SK-N-SH (cell line): ENCODE measurements around the gene CCSER1. TPM values are rescaled to one million over a fixed set of nuclear protein-coding genes. Genes with fewer than 3 reads are reported as not detected.

Source experiments
- CTCF ChIA-PET: fragments of 300-600, 350-600 bp; formaldehyde crosslinking; extraction: SDS; loops from one replicate; lab custom pipeline; 2021; lab: Yijun Ruan, JAX
- POLR2A ChIA-PET: fragments of 350-600 bp; sonication (Branson Sonifier 250); formaldehyde crosslinking; extraction: SDS; loops from one replicate; lab custom pipeline; 2020; ENCODE audit warnings: antibody characterized with exemption, inconsistent platforms; lab: Yijun Ruan, JAX
- DNase-seq: peaks from one replicate; pipeline ENCODE4 v3.0.0; 2012
- H2AFZ ChIP-seq: fragments of 200-600 bp; sonication (generic); 2 replicates; pipeline ENCODE4 v1.8.1; 2016; ENCODE audit warnings: antibody characterized with exemption, mild to moderate bottlenecking, low read depth
- H3F3A ChIP-seq: fragments of 200-600 bp; sonication (generic); replicated peaks from 2 replicates; pipeline ENCODE3; 2016; ENCODE audit warnings: antibody characterized with exemption, mild to moderate bottlenecking; ENCODE audit not compliant: insufficient read depth
- H3K27ac ChIP-seq, 2 experiments: fragments of 200-500 bp in 1 of 2; fragments of 200-600 bp in 1 of 2; sonication (Bioruptor generic) in 1 of 2; sonication (generic), shearing (Covaris generic) in 1 of 2; 2 replicates each; pipeline versions ENCODE4 v1.5.1 to v1.6.1; 2014 to 2016; ENCODE audit warnings: low read depth in 2 of 2, inconsistent platforms in 1 of 2, low read length in 1 of 2, mild to moderate bottlenecking in 1 of 2, mixed read lengths in 1 of 2
- H3K27me3 ChIP-seq: fragments of 200-600 bp; sonication (generic), shearing (Covaris generic); 2 replicates; pipeline ENCODE4 v1.6.1; 2016; ENCODE audit warnings: mixed run types; ENCODE audit not compliant: insufficient read depth
- H3K36me3 ChIP-seq, 2 experiments: fragments of 200-500 bp in 1 of 2; fragments of 200-600 bp in 1 of 2; sonication (Bioruptor generic) in 1 of 2; sonication (generic) in 1 of 2; replicated peaks in 1 of 2; 2 replicates each; pipeline versions ENCODE3 to v1.5.1; 2014 to 2016; ENCODE audit warnings: low read length in 1 of 2, mild to moderate bottlenecking in 1 of 2; ENCODE audit not compliant: insufficient read depth in 2 of 2, control insufficient read depth in 1 of 2
- H3K4me1 ChIP-seq, 2 experiments: fragments of 200-500 bp in 1 of 2; fragments of 200-600 bp in 1 of 2; sonication (Bioruptor generic) in 1 of 2; sonication (generic), shearing (Covaris generic) in 1 of 2; 2 replicates each; pipeline versions ENCODE4 v1.5.1 to v1.6.1; 2014 to 2016; ENCODE audit warnings: low read depth in 1 of 2, low read length in 1 of 2, mixed run types in 1 of 2; ENCODE audit not compliant: insufficient read depth in 2 of 2, control insufficient read depth in 1 of 2
- H3K4me2 ChIP-seq: fragments of 200-600 bp; sonication (generic), shearing (Covaris generic); 2 replicates; pipeline ENCODE4 v1.6.1; 2017; ENCODE audit warnings: mixed run types
- H3K4me3 ChIP-seq, 2 experiments: fragments of 200-500 bp in 1 of 2; fragments of 200-600 bp in 1 of 2; sonication (Bioruptor generic) in 1 of 2; sonication (generic), shearing (Covaris generic) in 1 of 2; 2 replicates each; pipeline versions ENCODE4 v1.5.1 to v1.8.1; 2014 to 2016; ENCODE audit warnings: low read depth in 2 of 2, inconsistent platforms in 1 of 2, low read length in 1 of 2, mild to moderate bottlenecking in 1 of 2, mixed read lengths in 1 of 2, moderate library complexity in 1 of 2
- H3K79me2 ChIP-seq: fragments of 200-600 bp; sonication (generic); 2 replicates; pipeline ENCODE4 v1.8.1; 2017; ENCODE audit warnings: mild to moderate bottlenecking; ENCODE audit not compliant: insufficient read depth
- H3K9ac ChIP-seq: fragments of 200-600 bp; sonication (generic); 2 replicates; pipeline ENCODE4 v1.6.1; 2017; ENCODE audit warnings: mixed run types
- H3K9me2 ChIP-seq: fragments of 200-600 bp; sonication (generic); 2 replicates; pipeline ENCODE4 v1.6.1; 2017; ENCODE audit warnings: mixed run types
- H3K9me3 ChIP-seq: fragments of 200-600 bp; sonication (generic); 2 replicates; pipeline ENCODE4 v1.6.1; 2017; ENCODE audit warnings: mixed run types, mild to moderate bottlenecking, moderate library complexity
- H4K20me1 ChIP-seq: fragments of 200-600 bp; sonication (generic); 2 replicates; pipeline ENCODE4 v1.6.1; 2017; ENCODE audit warnings: mild to moderate bottlenecking, mixed run types; ENCODE audit not compliant: insufficient read depth
- CHD2 ChIP-seq: fragments of 150-350 bp; IDR thresholded peaks from 2 replicates; pipeline ENCODE4 v1.6.1; 2018; ENCODE audit warnings: low read length; ENCODE audit not compliant: partially characterized antibody
- EP300 ChIP-seq, 2 experiments: IDR thresholded peaks; 2 replicates each; pipeline versions ENCODE4 v1.4.0 to v1.6.1; 2012; ENCODE audit warnings: borderline replicate concordance in 1 of 2, low read depth in 1 of 2, low read length in 1 of 2
- EZH2phosphoT487 ChIP-seq: fragments of 200-600 bp; sonication (generic); IDR thresholded peaks from 2 replicates; pipeline ENCODE4 v1.6.1; 2017; ENCODE audit warnings: low read depth, mixed run types, mild to moderate bottlenecking, antibody characterized with exemption, moderate library complexity, borderline replicate concordance
- FOSL2 ChIP-seq: IDR thresholded peaks from 2 replicates; pipeline ENCODE4 v1.4.0; 2012; ENCODE audit warnings: low read depth, mild to moderate bottlenecking, moderate library complexity, borderline replicate concordance
- FOXJ3 ChIP-seq: sonication (generic); formaldehyde crosslinking; IDR thresholded peaks from 2 replicates; pipeline ENCODE4 v1.5.1; 2020; ENCODE audit warnings: mild to moderate bottlenecking, missing genetic modification reagents
- FOXM1 ChIP-seq: IDR thresholded peaks from 2 replicates; pipeline ENCODE4 v1.4.0; 2012; ENCODE audit warnings: low read depth, mild to moderate bottlenecking
- GATA2 ChIP-seq: sonication (generic); formaldehyde crosslinking; IDR thresholded peaks from 2 replicates; pipeline ENCODE4 v1.5.0; 2020; ENCODE audit warnings: mild to moderate bottlenecking, missing genetic modification reagents
- IRF3 ChIP-seq: fragments of 150-350 bp; IDR thresholded peaks from 2 replicates; pipeline ENCODE4 v1.6.1; 2016; ENCODE audit warnings: mild to moderate bottlenecking, low read depth, low read length
- JUND ChIP-seq: IDR thresholded peaks from 2 replicates; pipeline ENCODE4 v1.4.0; 2012
- MAX ChIP-seq: IDR thresholded peaks from 2 replicates; pipeline ENCODE4 v1.4.0; 2012; ENCODE audit warnings: low read depth
- NFIC ChIP-seq: IDR thresholded peaks from 2 replicates; pipeline ENCODE4 v1.4.0; 2012; ENCODE audit warnings: borderline replicate concordance
- NRF1 ChIP-seq: IDR thresholded peaks from 2 replicates; pipeline ENCODE4 v1.6.1; 2012; ENCODE audit warnings: low read depth, mild to moderate bottlenecking, low read length
- POLR2AphosphoS5 ChIP-seq: IDR thresholded peaks from 2 replicates; pipeline ENCODE4 v1.6.1; 2012; ENCODE audit warnings: low read depth, low read length
- RAD21 ChIP-seq: IDR thresholded peaks from 2 replicates; pipeline ENCODE4 v1.6.1; 2012; ENCODE audit warnings: mild to moderate bottlenecking, low read length
- RCOR1 ChIP-seq: fragments of 150-350 bp; IDR thresholded peaks from 2 replicates; pipeline ENCODE4 v1.6.1; 2017; ENCODE audit warnings: antibody characterized with exemption, low read length
- REST ChIP-seq: IDR thresholded peaks from 2 replicates; pipeline ENCODE4 v1.6.1; 2012; ENCODE audit warnings: mild to moderate bottlenecking, low read depth, low read length, moderate library complexity
- RFX5 ChIP-seq: IDR thresholded peaks from 2 replicates; pipeline ENCODE4 v1.6.1; 2012; ENCODE audit warnings: mild to moderate bottlenecking, improper control_type of control experiment, low read length
- SMC3 ChIP-seq: IDR thresholded peaks from 2 replicates; pipeline ENCODE4 v1.6.1; 2012; ENCODE audit warnings: low read depth, low read length, improper control_type of control experiment
- TCF12 ChIP-seq: IDR thresholded peaks from 2 replicates; pipeline ENCODE4 v1.4.0; 2012
- ZBTB33 ChIP-seq: IDR thresholded peaks from 2 replicates; pipeline ENCODE4 v1.4.0; 2012; ENCODE audit warnings: low read depth, borderline replicate concordance
- WGBS: methylation state at CpG from one replicate; pipeline ENCODE4 v1.1.6; 2017; ENCODE audit warnings: low lambda C conversion rate; 5-methylcytosine and 5-hydroxymethylcytosine counted together
- polyA plus RNA-seq, 3 experiments: library from polyadenylated mRNA; depleted of rRNA; stranded (reverse); fragments of >200 nt; gene quantifications; 2 replicates each; pipeline ENCODE4 v1.2.3, GENCODE V29; 2012

Gene CCSER1
- polyA plus RNA-seq, 1 of the 3 experiments (the other 2 are of a cell fraction) = 0.05 TPM

DNA sequence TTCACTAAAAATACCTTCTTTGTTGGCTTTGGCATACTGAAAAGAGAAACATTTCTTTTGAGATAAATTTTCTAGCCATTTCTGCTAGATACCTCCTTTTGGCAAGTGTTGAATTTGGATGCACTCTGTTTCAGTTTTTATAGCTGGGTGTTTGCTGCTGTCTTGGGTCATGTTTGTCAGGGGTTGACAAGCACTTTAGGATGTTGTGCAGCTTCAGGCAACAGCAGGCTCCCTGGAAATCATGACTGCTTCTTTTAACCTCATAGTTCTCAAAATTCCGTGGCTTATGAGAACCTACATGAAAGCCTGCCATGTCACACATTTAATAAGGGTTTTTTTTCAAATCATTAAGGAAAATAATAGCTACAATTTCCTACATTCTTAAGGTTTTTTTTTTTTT is 36.7 kb downstream of the CCSER1 start:
- no peaks in the 10 kb centered on the region for H3K9me2 ChIP-seq
- no peak overlapping the region for H3K27ac ChIP-seq
- TF ChIP-seq RAD21 (no peak), FOSL2 (no peak), CHD2 (no peak), EP300 (IDR thresholded peaks at IDR 0.05; ENCODE audit: borderline replicate concordance in 1 of 2, low read depth in 1 of 2, low read length in 1 of 2) (no peak), ZBTB33 (no peak), SMC3 (no peak), GATA2 (CRISPR knock-in tag) (no peak), MAX (no peak), NFIC (no peak), EZH2phosphoT487 (no peak), IRF3 (no peak), TCF12 (no peak), FOXM1 (no peak), JUND (no peak), POLR2AphosphoS5 (no peak), RFX5 (no peak), REST (no peak), FOXJ3 (no peak), RCOR1 (no peak), NRF1 (no peak)
- no peak overlapping the region for H3K4me2 ChIP-seq
- no peaks in the 10 kb centered on the region for H3K9me3 ChIP-seq
- no peaks in the 10 kb centered on the region for H3K36me3 ChIP-seq
- no peaks in the 10 kb centered on the region; a peak in 2 of 4 replicates for H3K4me1 ChIP-seq
- WGBS = 58% methylated on average over 1 of the region's 1 CpG
- H4K20me1 ChIP-seq = no peaks in the 10 kb centered on the region
- H3K79me2 ChIP-seq = no peaks in the 10 kb centered on the region
- H2AFZ ChIP-seq = no peak overlapping the region
- CTCF ChIA-PET = no interaction called here
- no peak for DNase-seq
- no peaks in the 10 kb centered on the region for H3F3A ChIP-seq
- no peaks in the 10 kb centered on the region for H3K27me3 ChIP-seq
- POLR2A ChIA-PET = no interaction called here
- H3K4me3 ChIP-seq = no peak overlapping the region
- H3K9ac ChIP-seq = no peak overlapping the region
